ENCODE data around the gene AP2B1.

Gene AP2B1

GRCh38 chr17:35730400-35731005 lies 143.4 kb downstream of the AP2B1 start:
- DNase-seq (ENCODE audit: low read depth in 2 of 2), result no peak

GRCh38 chr17:35731239-35731916 lies 144.3 kb downstream of the AP2B1 start, which contains the start of gene RASL10B:
RASL10B (plus strand) TSS chr17:35731639; CDS start chr17:35735185, 3,546 bp downstream.
- no peak for DNase-seq (ENCODE audit: low read depth in 2 of 2)

- no peak for DNase-seq (ENCODE audit: low read depth in 2 of 2)
Measured at GRCh38 chr17:35731917-35732805, 145.0 kb downstream of the AP2B1 start.

- DNase-seq (ENCODE audit: low read depth in 2 of 2), result no peak
Measured at GRCh38 chr17:35732806-35733136, 145.6 kb downstream of the AP2B1 start.

GRCh38 chr17:35733366-35733765 lies 146.2 kb downstream of the AP2B1 start:
- DNase-seq (ENCODE audit: low read depth in 2 of 2), result no peak

- no peak for DNase-seq (ENCODE audit: low read depth in 2 of 2)
Measured at GRCh38 chr17:35734396-35734795, 147.3 kb downstream of the AP2B1 start.

- DNase-seq (ENCODE audit: low read depth in 2 of 2), result no peak
Measured at GRCh38 chr17:35735036-35735805, 148.1 kb downstream of the AP2B1 start.

GRCh38 chr17:35736236-35736635 lies 149.1 kb downstream of the AP2B1 start:
- DNase-seq (ENCODE audit: low read depth in 2 of 2), result no peak

GRCh38 chr17:35738519-35739133 lies 151.5 kb downstream of the AP2B1 start:
- DNase-seq (ENCODE audit: low read depth in 2 of 2), result no peak

- DNase-seq (ENCODE audit: low read depth in 2 of 2), result no peak
Measured at GRCh38 chr17:35740216-35740615, 153.1 kb downstream of the AP2B1 start.

- DNase-seq (ENCODE audit: low read depth in 2 of 2), result no peak
Measured at GRCh38 chr17:35740997-35741931, 154.1 kb downstream of the AP2B1 start.

- no peak for DNase-seq (ENCODE audit: low read depth in 2 of 2)
Measured at GRCh38 chr17:35742496-35742895, 155.4 kb downstream of the AP2B1 start.

- DNase-seq (ENCODE audit: low read depth in 2 of 2), result no peak
Measured at GRCh38 chr17:35742896-35743477, 155.9 kb downstream of the AP2B1 start.

GRCh38 chr17:35743626-35744328 lies 156.7 kb downstream of the AP2B1 start:
- DNase-seq (ENCODE audit: low read depth in 2 of 2), result no peak

GRCh38 chr17:35744830-35745229 lies 157.7 kb downstream of the AP2B1 start:
- no peak for DNase-seq (ENCODE audit: low read depth in 2 of 2)

- no peak for DNase-seq (ENCODE audit: low read depth in 2 of 2)
Measured at GRCh38 chr17:35745246-35745645, 158.1 kb downstream of the AP2B1 start.

GRCh38 chr17:35745749-35746320 lies 158.7 kb downstream of the AP2B1 start:
- no peak for DNase-seq (ENCODE audit: low read depth in 2 of 2)

GRCh38 chr17:35747540-35748017 lies 160.5 kb downstream of the AP2B1 start:
- DNase-seq (ENCODE audit: low read depth in 2 of 2), result peak; percentile 49 to 58

- DNase-seq (ENCODE audit: low read depth in 2 of 2), result no peak
Measured at GRCh38 chr17:35748341-35748841, 161.3 kb downstream of the AP2B1 start.
